ENCODE measurements around the gene GIPC3.
"Not testable (repeated sequence)": the region's sequence is repeated elsewhere in the genome, so short reads cannot be mapped to it uniquely, and the experiment has no call there.

Gene GIPC3

DNA sequence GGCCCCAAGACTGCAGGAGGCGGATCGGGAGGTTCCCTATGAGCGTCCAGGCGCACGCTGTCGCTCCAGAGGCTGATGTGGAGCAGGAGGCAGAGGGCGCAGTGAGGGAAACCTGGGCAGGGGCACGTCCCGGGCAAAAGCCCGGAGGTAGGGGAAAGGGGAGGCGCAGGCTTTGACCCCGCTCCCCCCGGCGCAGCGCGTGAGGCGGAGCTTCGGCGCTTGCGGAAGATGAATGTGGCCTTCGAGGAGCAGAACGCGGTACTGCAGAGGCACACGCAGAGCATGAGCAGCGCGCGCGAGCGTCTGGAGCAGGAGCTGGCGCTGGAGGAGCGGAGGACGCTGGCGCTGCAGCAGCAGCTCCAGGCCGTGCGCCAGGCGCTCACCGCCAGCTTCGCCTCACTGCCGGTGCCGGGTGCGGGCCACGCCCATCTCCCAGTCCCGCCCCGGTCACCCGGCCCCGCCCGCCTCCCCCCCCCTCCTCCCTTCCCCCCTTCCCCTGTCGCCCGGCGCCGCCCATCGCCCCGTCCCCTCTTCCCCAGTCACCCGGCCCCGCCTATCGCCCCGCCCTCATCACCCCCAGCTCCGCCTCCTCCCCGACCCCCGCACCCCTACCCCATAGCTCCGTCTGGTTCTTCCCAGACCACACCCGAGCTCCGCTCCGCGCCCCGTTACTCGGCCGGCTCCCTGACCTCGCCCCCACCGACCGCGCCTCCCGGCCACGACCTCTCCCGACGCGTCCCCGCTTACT, 8.4 kb upstream of the GIPC3 start:
- Mint-ChIP-seq H3K27me3 (no peaks in the 10 kb centered on the region), H3K4me3 (peak overlapping the region; percentile 70), H3K27ac (no peak overlapping the region), H3K9me3 (no peaks in the 10 kb centered on the region), H3K36me3 (ENCODE audit: low read depth) (peaks cover 61% of the 10 kb centered on the region), H3K4me1 (ENCODE audit: low read depth) (peaks cover 63% of the 10 kb centered on the region)
- intact Hi-C loops (cut with micrococcal nuclease) = no loop called here

DNA sequence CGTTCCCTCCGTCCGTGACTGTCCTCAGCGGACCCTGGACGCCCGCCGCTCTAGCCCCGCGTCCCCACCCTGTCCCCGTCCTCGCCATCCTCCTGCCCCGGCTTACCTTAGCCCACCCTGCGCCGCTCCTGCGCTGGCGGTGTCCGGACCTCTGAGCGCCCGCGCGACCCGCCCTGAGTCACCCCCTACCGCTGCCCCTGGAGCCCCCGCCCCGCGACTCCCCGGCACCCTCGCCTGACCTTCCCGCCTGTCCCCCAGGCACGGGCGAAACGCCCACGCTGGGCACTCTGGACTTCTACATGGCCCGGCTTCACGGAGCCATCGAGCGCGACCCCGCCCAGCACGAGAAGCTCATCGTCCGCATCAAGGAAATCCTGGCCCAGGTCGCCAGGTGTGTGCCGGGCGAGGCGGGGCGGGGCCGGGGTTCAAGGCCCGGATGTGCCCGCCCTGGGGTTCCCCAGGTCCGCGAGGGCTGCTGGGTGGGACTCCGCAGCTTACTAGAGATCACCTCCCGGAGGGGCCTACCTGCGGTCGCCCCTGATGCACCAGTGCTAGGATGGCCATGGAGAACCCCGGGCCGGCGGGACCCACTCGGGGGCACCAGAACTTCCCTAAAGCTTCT, 7.4 kb upstream of the GIPC3 start:
- H3K4me1 Mint-ChIP-seq (ENCODE audit: low read depth) = peaks cover 58% of the 10 kb centered on the region
- H3K27ac Mint-ChIP-seq = no peak overlapping the region
- no peak overlapping the region for H3K4me3 Mint-ChIP-seq
- intact Hi-C loops (cut with micrococcal nuclease) = no loop called here
- no peaks in the 10 kb centered on the region for H3K9me3 Mint-ChIP-seq
- peaks cover 61% of the 10 kb centered on the region for H3K36me3 Mint-ChIP-seq (ENCODE audit: low read depth)
- no peaks in the 10 kb centered on the region for H3K27me3 Mint-ChIP-seq

DNA sequence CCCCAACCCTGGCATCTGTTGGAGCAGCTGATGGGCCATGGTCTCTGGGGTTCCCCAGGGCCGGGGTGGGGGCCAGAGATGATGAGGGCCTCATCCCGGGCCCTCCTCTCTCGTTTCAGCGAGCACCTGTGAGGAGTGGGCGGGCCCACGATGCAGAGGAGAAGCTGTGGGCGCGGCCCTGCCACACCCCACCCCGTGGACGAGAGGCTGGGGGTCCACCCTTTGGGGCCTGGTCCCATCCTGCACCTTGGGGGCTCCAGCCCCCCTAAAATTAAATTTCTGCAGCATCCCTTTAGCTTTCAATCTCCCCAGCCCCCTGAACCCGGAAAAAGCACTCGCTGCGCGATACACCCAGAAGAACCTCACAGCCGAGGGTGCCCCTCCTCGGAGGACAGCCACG, 6.9 kb upstream of the GIPC3 start:
- Mint-ChIP-seq H3K4me3 (no peak overlapping the region), H3K9me3 (no peaks in the 10 kb centered on the region), H3K27ac (no peak overlapping the region), H3K27me3 (peaks cover 3% of the 10 kb centered on the region), H3K36me3 (ENCODE audit: low read depth) (peaks cover 58% of the 10 kb centered on the region), H3K4me1 (ENCODE audit: low read depth) (peaks cover 58% of the 10 kb centered on the region)
- intact Hi-C loops (cut with micrococcal nuclease) = no loop called here

DNA sequence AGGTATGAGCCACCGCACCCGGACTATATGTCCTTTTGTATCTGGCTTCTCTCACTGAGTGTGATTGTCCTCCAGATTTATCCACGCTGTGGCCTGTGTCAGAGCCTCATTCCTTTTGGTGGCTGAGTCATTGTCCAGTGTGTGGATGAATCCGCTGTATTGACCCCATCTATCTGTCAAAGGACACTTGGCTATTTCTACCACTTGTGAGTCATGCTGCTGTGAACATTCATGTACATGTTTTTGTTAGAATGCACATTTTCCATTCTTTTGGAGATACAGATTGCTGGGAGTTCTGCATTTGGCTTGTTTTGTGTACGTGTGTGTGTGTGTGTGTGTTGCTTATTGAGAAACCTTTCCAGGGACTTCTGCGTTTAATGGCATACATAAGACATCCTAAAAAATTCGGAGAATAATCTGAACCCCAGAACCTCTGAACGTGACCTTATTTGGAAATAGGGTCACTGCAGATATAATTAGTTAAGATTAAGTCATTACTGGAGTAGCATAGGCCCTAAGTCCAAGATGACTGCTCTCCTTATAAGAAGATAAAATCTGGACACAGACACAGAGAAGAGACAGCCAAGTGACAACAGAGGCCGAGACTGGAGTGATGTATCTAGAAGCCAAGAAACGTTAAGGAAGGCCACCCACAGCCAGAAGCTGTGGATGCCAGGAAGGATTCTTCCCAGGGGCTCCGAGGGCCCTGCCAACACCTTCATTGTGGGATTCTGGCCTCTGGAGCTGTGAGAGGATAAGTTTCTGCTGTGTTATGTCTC, 4.9 kb upstream of the GIPC3 start:
- Mint-ChIP-seq H3K4me1 (ENCODE audit: low read depth) (peaks cover 42% of the 10 kb centered on the region), H3K9me3 (no peaks in the 10 kb centered on the region), H3K4me3 (no peak overlapping the region), H3K27ac (peak overlapping the region; percentile 52), H3K36me3 (ENCODE audit: low read depth) (peaks cover 39% of the 10 kb centered on the region), H3K27me3 (peaks cover 16% of the 10 kb centered on the region)
- intact Hi-C loops (cut with micrococcal nuclease) = no loop called here

DNA sequence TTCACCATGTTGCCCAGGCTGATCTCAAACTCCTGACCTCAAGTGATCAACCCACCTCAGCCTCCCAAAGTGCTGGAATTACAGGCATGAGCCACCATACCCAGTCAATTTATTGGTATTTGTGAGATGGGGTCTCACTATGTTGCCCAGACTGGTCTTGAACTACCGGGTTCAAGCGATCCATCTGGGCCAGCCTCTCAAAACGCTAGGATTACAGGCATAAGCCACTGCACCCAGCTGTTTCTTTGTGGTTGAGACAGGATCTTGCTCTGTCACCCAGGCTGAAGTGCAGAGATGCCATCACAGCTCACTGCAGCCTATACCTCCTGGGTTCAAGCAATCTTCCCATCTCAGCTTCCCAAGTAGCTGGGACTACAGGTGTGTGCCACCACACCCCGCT, 3.5 kb upstream of the GIPC3 start:
- Mint-ChIP-seq H3K27me3 (peaks cover 29% of the 10 kb centered on the region), H3K36me3 (ENCODE audit: low read depth) (peaks cover 24% of the 10 kb centered on the region), H3K4me1 (ENCODE audit: low read depth) (peaks cover 29% of the 10 kb centered on the region)
- H3K9me3 Mint-ChIP-seq; H3K27ac Mint-ChIP-seq; intact Hi-C loops (cut with micrococcal nuclease); H3K4me3 Mint-ChIP-seq: not testable (repeated sequence)

DNA sequence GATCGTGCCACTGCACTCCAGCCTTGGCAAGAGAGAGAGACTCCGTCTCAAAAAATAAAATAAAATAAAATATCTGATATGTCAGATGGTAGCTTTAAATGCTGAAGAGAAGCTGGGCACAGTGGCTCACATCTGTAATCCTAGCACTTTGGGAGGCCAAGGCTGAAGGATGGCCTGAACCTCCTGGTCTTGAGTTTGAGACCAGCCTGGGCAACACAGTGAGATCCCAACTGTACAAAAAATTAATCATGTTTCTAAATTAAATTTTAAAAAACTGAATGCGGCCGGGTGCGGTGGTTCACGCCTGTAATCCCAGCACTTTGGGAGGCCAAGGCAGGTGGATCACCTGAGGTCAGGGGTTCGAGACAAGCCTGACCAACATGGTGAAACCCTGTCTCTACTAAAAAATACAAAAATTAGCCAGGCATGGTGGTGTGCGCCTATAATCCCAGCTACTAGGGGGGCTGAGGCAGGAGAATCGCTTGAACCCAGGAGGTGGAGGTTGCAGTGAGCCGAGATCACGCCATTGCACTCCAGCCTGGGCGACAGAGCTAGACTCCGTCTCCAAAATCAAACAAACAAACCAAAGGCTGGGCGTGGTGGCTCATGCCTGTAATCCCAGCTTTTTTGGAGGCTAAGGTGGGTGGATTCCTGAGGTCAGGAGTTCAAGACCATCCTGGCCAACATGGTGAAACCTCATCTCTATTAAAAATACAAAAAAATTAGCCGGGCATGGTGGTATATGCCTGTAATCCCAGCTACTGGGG, 1.1 kb upstream of the GIPC3 start:
- intact Hi-C loops (cut with micrococcal nuclease); H3K9me3 Mint-ChIP-seq; H3K36me3 Mint-ChIP-seq (ENCODE audit: low read depth); H3K27ac Mint-ChIP-seq; H3K4me3 Mint-ChIP-seq: not testable (repeated sequence)
- H3K4me1 Mint-ChIP-seq (ENCODE audit: low read depth) = peaks cover 20% of the 10 kb centered on the region
- peaks cover 45% of the 10 kb centered on the region for H3K27me3 Mint-ChIP-seq

DNA sequence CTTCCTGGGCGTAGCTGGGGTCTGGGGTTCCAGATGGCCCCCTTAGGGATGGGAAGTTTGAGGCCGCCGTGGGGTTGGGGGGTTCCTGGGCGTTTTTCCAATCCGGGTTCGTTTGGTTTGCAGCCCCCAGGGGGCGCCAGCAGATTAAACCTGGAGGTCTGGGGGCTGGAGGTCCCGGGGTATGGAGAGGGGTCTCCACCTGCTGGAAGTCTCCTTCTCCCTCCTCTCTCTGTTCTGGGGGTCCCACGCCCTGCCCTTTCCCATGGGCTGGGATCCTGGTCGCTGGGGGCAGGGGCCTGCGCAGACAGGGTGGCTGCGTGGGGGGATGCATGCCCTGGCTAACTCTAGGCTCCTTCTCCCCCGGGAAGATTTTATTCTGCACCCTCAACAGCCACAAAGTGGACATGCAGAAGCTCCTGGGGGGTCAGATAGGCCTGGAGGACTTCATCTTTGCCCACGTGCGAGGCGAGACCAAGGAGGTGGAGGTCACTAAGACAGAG, 899 bp downstream of the GIPC3 start:
- no peaks in the 10 kb centered on the region for H3K36me3 Mint-ChIP-seq (ENCODE audit: low read depth)
- no peak overlapping the region for H3K27ac Mint-ChIP-seq
- H3K27me3 Mint-ChIP-seq = peaks cover 53% of the 10 kb centered on the region
- peak overlapping the region; percentile 37 for H3K4me3 Mint-ChIP-seq
- intact Hi-C loops (cut with micrococcal nuclease) = no loop called here
- H3K9me3 Mint-ChIP-seq = no peaks in the 10 kb centered on the region
- H3K4me1 Mint-ChIP-seq (ENCODE audit: low read depth) = peaks cover under 1% of the 10 kb centered on the region

DNA sequence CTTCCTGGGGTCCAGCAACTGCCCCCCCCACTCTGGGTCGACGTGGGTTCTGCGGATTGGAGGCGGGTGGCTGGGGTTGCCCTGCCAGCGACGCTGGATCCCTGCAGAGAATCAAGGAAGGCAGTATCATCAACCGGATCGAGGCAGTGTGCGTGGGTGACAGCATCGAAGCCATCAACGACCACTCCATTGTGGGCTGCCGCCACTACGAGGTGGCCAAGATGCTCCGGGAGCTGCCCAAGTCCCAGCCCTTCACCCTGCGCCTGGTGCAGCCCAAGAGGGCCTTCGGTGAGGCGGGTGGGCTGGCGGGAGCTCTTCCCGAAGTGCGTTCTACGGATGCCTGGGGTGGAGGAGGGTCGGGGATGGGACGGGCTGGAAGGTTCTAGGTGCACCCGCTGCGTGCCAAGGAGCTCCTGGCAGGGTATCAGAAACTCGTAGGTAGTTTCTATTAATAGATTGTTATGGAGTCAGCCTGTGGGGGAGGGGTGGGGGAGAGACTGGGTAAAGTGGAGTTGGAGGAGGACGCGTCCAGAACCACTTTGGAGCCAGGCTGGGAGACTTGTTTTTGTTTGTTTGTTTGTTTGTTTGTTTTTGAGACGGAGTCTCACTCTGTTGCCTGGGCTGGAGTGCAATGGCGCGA, 1.5 kb downstream of the GIPC3 start:
- H3K9me3 Mint-ChIP-seq = no peaks in the 10 kb centered on the region
- intact Hi-C loops (cut with micrococcal nuclease) = no loop called here
- H3K36me3 Mint-ChIP-seq (ENCODE audit: low read depth) = no peaks in the 10 kb centered on the region
- H3K4me1 Mint-ChIP-seq (ENCODE audit: low read depth) = no peaks in the 10 kb centered on the region
- no peak overlapping the region for H3K4me3 Mint-ChIP-seq
- peaks cover 59% of the 10 kb centered on the region for H3K27me3 Mint-ChIP-seq
- H3K27ac Mint-ChIP-seq = no peak overlapping the region

DNA sequence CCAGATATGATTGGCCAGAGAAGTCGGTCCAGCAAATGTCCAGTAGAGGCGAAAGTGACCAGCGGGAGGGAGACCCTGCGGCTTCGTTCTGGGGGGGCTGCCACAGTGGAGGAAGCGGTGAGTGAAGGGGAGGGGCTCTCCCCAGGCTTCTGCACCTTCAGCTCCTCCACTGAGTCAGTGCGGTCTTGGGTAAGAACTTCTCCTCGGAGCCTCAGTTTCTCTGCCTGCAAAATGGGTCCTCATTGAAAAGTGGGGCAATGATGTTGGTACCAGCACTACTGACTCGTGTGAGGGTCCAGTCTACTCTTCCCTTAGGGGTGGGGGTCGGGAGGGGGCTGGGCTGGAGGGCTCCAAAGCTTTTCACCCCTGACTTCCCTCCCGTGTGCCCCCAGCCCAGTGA, 4.2 kb downstream of the GIPC3 start:
- Mint-ChIP-seq H3K9me3 (no peaks in the 10 kb centered on the region), H3K4me1 (ENCODE audit: low read depth) (no peaks in the 10 kb centered on the region), H3K27ac (no peak overlapping the region), H3K27me3 (peaks cover 73% of the 10 kb centered on the region), H3K36me3 (ENCODE audit: low read depth) (no peaks in the 10 kb centered on the region), H3K4me3 (no peak overlapping the region)
- intact Hi-C loops (cut with micrococcal nuclease) = no loop called here

DNA sequence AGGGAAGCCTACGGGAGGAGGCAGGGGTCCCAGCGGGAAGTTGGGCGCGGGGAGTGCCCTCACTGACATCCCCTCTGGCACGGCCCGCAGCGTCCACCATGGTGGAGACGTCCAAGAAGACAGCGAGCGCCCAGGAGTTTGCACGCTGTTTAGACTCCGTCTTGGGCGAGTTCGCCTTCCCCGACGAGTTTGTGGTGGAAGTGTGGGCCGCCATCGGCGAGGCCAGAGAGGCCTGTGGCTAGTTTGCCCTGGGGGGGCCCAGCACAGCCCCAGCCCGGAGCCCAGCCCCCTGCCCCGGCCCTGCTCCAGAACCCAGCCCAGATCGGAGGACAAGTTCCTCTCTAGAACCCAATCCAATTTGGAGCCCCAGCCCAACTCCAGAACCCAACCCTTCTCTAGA, 4.7 kb downstream of the GIPC3 start:
- Mint-ChIP-seq H3K36me3 (ENCODE audit: low read depth) (no peaks in the 10 kb centered on the region), H3K4me3 (no peak overlapping the region), H3K27ac (no peak overlapping the region), H3K4me1 (ENCODE audit: low read depth) (no peaks in the 10 kb centered on the region), H3K9me3 (no peaks in the 10 kb centered on the region), H3K27me3 (peaks cover 72% of the 10 kb centered on the region)
- intact Hi-C loops (cut with micrococcal nuclease) = no loop called here

DNA sequence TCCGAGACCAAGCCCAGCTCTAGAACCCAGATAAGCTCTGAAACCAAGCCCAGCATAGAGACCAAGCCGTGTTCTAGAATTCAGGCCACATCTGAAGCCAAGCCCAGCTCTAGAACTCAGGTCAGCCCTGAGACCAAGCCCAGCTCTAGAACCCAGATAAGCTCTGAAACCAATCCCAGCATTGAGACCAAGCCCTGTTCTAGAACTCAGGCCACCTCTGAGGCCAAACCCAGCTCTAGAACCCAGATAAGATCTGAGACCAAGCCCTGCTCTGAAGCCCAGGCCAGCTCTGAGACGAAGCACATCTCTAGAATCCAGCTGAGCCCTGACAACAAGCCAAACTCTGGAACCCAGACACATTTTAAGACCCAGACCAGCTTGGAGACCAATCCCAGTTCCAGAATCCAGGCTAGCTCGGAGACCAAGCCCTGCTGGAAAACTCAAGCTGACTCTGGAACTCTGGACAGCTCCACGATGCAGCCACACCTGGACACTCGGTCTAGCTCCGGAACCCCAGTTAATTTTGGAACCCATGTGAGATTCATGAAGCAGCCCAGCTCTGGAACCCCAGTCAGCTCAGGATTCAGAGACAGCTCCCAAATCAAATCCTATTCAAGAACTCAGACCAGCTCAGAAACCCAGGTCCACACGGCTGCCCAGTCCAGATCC, 5.8 kb downstream of the GIPC3 start:
- intact Hi-C loops (cut with micrococcal nuclease) = no loop called here
- no peaks in the 10 kb centered on the region for H3K4me1 Mint-ChIP-seq (ENCODE audit: low read depth)

DNA sequence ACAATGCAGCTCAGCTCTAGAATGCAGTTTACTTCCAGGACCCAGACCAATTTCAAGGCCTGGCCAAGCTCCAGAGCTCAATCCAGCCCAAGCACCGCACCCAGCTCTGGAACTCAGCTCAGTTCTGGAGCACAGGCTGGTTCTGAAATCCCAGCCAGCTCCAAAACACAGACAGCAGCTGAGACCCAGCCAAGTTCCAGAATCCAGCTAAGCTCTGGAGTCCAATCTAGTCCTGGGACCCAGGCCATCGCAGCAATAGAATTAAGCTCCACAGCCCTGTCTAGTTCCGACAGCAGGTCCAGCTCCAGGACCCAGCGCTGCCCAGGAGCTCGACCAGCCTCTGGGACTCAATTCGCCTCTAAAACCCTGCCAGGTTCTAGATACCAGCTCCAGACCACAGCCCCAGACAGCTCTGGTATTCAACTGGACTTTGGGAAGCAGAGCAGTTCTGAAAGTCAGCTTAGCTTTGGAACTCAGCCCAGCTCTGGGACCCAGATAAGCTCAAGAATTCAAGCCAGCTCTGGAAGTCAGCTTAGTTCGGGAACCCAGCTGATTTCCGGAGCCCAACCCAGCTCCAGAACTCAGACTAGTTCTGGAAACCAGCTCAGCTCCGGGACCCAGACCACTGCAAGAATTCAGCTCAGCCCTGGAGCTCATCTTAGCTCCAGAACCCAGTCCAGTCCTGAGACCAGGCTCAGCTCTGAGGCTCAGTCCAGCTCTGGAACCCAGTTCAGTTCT, 6.8 kb downstream of the GIPC3 start:
- H3K36me3 Mint-ChIP-seq (ENCODE audit: low read depth) = no peaks in the 10 kb centered on the region
- no peak overlapping the region for H3K27ac Mint-ChIP-seq
- no peaks in the 10 kb centered on the region for H3K4me1 Mint-ChIP-seq (ENCODE audit: low read depth)
- H3K27me3 Mint-ChIP-seq = peaks cover 60% of the 10 kb centered on the region
- no peak overlapping the region for H3K4me3 Mint-ChIP-seq
- intact Hi-C loops (cut with micrococcal nuclease) = no loop called here
- H3K9me3 Mint-ChIP-seq = no peaks in the 10 kb centered on the region

More for the DNA sequence above, 5.8 kb downstream of the GIPC3 start:
- Mint-ChIP-seq H3K27me3 (peaks cover 69% of the 10 kb centered on the region), H3K27ac (no peak overlapping the region), H3K4me3 (no peak overlapping the region), H3K36me3 (ENCODE audit: low read depth) (no peaks in the 10 kb centered on the region), H3K9me3 (no peaks in the 10 kb centered on the region)

Measured in dendritic cell treated with granulocyte-macrophage colony-stimulating factor and Interleukin-4, amounts not matched to agents 40 ng/mL and 50 ng/mL, for 4 days (primary cell).